Ishikawa (cell line): ENCODE data around the gene ZNF22.

Experiments
- CEBPB ChIP-seq: IDR thresholded peaks from 2 replicates; pipeline ENCODE4 v1.6.1; 2012
- CREB1 ChIP-seq: IDR thresholded peaks from 2 replicates; pipeline ENCODE4 v1.6.1; 2012; ENCODE audit warnings: low read depth
- EGR1 ChIP-seq: IDR thresholded peaks from 2 replicates; pipeline ENCODE4 v1.6.1; 2012
- FOXM1 ChIP-seq: IDR thresholded peaks from 2 replicates; pipeline ENCODE4 v1.6.1; 2012; ENCODE audit warnings: low read depth, borderline replicate concordance
- NFIC ChIP-seq: IDR thresholded peaks from 2 replicates; pipeline ENCODE4 v1.6.1; 2012
- RAD21 ChIP-seq: IDR thresholded peaks from 2 replicates; pipeline ENCODE4 v1.6.1; 2012; ENCODE audit warnings: low read depth
- TAF1 ChIP-seq: IDR thresholded peaks from 2 replicates; pipeline ENCODE4 v1.6.1; 2012; ENCODE audit warnings: low read depth, mild to moderate bottlenecking
- TCF12 ChIP-seq: IDR thresholded peaks from 2 replicates; pipeline ENCODE4 v1.6.1; 2012; ENCODE audit warnings: low read depth
- TEAD4 ChIP-seq: IDR thresholded peaks from 2 replicates; pipeline ENCODE4 v1.6.1; 2012
- YY1 ChIP-seq: IDR thresholded peaks from 2 replicates; pipeline ENCODE4 v1.6.1; 2012; ENCODE audit warnings: low read depth
- ZBTB7A ChIP-seq: IDR thresholded peaks from 2 replicates; pipeline ENCODE4 v1.6.1; 2012; ENCODE audit warnings: low read depth
- TF ChIP-seq, protein P1 (sequence below): IDR thresholded peaks from 2 replicates; pipeline ENCODE4 v1.6.1; 2012
- TF ChIP-seq, protein P2 (sequence below): IDR thresholded peaks from 2 replicates; pipeline ENCODE4 v1.6.1; 2012; ENCODE audit warnings: low read depth, mild to moderate bottlenecking
- TF ChIP-seq, protein P3 (sequence below): IDR thresholded peaks from 2 replicates; pipeline ENCODE4 v1.6.1; 2012

The ZNF22 gene

DNA sequence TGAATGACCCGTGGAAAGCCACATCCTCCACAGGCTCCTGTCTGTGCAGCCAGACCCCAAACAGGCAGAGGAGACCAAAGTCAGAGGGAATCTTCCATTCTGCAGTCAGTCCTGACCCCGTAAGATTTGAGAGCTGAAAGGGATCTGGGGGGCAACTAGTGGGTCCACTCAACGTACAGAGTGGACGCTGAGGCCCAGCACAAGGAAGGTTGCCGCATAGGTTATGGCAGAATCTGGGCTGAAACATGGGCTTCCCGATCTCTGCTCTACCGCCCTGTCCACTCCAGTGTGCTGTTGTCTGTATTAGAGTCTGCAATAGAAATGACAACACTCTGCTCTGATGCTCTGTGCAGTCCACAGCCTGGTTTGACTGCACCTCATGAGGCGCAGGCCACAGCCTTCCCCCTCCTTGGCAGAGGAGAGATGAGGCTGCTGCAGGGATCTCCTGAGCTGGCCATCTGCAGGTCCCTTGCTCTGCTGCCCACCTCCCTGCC is 7.9 kb upstream of the ZNF22 start:
- TF ChIP-seq NFIC (no peak), ZBTB7A (no peak), TEAD4 (no peak)

DNA sequence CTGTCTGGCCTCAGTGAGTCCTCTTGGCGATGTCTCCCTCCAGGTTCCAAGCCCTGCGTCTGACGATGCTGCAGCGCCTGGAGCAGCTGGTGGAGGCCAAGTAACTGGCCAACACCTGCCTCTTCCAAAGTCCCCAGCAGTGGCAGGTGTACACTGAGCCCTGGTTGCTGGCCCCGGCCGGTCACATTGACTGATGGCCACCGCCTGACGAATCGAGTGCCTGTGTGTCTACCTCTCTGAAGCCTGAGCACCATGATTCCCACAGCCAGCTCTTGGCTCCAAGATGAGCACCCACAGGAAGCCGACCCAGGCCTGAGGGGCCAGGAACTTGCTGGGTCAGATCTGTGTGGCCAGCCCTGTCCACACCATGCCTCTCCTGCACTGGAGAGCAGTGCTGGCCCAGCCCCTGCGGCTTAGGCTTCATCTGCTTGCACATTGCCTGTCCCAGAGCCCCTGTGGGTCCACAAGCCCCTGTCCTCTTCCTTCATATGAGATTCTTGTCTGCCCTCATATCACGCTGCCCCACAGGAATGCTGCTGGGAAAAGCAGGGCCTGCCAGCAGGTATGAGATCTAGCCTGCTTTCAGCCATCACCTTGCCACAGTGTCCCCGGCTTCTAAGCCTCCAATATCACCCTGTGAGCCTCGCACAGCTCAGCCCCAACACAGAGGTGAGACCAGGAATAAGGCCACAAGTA is 7.3 kb upstream of the ZNF22 start:
- TF ChIP-seq RAD21 (no peak), TEAD4 (no peak), NFIC (no peak), YY1 (no peak), CEBPB (no peak), TAF1 (no peak), CREB1 (no peak), TCF12 (no peak)
- TF ChIP-seq, protein P1, sequence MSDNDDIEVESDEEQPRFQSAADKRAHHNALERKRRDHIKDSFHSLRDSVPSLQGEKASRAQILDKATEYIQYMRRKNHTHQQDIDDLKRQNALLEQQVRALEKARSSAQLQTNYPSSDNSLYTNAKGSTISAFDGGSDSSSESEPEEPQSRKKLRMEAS, result no peak
- TF ChIP-seq, protein P2, sequence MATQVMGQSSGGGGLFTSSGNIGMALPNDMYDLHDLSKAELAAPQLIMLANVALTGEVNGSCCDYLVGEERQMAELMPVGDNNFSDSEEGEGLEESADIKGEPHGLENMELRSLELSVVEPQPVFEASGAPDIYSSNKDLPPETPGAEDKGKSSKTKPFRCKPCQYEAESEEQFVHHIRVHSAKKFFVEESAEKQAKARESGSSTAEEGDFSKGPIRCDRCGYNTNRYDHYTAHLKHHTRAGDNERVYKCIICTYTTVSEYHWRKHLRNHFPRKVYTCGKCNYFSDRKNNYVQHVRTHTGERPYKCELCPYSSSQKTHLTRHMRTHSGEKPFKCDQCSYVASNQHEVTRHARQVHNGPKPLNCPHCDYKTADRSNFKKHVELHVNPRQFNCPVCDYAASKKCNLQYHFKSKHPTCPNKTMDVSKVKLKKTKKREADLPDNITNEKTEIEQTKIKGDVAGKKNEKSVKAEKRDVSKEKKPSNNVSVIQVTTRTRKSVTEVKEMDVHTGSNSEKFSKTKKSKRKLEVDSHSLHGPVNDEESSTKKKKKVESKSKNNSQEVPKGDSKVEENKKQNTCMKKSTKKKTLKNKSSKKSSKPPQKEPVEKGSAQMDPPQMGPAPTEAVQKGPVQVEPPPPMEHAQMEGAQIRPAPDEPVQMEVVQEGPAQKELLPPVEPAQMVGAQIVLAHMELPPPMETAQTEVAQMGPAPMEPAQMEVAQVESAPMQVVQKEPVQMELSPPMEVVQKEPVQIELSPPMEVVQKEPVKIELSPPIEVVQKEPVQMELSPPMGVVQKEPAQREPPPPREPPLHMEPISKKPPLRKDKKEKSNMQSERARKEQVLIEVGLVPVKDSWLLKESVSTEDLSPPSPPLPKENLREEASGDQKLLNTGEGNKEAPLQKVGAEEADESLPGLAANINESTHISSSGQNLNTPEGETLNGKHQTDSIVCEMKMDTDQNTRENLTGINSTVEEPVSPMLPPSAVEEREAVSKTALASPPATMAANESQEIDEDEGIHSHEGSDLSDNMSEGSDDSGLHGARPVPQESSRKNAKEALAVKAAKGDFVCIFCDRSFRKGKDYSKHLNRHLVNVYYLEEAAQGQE, result no peak

DNA sequence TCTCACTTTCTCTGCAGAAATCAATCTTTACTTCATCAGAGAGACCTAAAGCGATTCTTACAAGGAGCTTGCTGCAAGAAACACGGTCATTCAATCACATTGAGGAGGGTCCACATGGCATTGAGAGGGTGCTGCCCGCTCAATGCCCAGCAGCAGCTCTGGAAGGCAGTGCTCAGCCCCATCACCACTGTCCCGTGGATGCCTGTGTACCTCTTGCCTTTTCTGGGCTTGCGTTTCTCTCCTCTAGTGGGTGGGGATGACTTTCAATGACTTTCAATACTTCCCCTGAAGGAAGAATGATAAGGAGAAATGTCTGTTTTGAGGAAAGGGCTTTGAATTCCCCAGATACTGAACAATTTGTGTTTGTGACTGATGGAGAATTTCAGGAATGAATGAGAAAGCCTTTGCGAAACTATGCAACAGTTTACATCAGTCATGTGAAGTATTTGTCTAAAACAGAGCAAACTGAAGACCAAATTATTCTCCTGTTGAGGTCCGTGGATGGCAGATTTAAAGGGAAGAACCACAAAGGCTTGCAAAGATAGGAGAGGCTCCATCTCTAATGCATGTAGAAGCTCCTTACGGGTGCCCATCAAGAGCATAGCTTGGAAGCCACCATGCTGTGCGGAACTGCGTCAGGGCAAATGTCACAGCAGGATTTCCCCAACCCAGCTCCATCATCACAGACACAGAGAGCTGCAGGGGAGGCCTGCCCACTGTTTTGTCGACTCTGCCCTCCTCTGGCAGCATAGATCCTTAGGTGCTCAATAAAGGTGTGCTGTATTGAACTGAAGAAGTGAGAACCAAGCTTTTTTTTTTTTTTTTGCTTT is 6.6 kb upstream of the ZNF22 start:
- TF ChIP-seq, protein P1, result no peak
- 0 out of 2 replicates have a peak, but pooled peaks have one; percentile 1 for TF ChIP-seq RAD21

DNA sequence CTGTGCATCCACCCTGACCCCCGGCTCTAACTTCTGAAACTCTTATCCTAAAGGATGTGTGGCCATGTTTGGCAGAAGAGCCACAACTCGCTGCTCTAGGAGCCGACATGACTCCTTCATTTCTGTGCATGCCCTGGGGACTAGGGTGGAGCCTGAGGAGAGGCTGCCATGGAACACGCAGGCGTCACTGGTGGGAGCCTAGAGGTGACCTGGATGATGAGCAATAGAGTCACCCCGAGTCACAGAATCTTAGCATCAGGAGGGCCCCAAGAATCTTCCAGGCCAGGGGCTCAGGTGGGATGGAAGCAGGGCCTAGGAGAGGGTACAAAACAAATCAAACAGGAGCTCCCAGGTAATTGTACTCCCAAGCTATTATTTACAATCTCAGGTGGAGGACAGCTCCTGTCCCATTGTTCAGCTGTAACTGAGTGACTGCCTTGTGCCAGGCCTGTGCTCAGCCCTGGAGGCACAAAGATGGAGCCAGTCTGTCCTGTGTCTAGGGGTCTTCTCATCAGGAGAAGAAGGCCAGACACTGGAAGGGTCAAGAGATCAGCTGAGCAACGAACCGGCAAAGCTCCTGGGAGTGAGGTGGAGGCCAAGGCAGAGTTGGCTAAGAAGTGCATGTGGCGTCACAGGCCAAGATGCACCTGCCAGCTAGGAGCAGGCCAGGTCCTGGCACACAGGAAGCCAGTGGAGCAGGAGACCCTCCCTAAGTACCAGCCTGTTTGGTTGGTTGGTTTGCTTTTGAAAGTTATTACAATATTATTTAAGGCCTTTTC is 5.8 kb upstream of the ZNF22 start:
- TF ChIP-seq NFIC (no peak), CEBPB (no peak)

DNA sequence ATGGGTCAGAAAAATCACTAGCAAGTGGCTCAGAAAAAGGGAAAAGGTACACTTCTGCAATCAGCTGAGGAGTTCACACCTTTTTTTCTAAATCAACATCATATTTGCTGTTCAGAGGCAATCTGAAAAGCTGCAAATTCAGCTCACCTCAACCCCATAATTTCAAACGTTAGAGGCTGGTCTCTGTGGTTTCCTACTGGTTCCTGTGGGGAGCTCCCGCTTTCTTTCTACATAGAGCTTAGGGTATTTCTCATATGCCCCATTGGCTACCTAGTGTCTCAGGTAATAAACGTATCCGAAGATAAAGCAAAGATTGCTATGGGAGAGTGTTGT is 5.2 kb upstream of the ZNF22 start:
- TF ChIP-seq EGR1 (no peak), TAF1 (no peak), FOXM1 (no peak)

DNA sequence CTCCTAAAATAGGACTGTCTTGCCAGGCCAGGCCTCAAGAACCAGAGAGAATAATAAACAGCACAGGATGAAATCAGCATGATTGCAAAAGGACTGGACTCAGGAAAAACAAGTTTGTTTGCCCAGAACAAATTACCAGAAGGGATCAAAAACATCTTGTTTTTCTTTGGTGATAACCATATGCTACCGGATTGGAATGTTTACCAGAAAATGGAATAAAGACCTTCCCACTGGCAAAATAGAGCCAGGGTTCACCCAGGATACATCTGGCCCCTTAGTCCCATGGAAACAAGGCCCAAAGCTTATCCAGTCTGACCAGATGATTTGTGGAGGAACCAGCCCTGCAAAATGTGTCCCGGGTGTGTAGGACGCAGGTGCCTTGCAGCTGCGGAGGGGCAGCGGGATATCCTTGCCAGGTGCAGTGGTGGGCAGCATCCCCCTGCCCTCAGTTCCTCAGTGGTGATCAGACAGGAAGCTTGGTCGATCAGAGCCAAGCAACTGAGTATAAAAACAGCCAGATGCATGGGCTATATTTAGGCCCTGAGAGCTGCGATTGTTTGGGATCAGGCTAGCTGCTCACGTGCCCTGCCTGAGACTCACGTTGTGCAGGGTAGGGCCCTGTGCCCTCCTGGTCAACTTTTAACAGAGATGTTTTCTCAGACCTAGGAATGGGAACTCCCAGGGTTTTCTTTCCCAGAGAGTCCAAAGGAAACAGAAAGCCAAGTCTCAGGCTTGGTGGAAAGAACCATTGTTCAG is 4.6 kb upstream of the ZNF22 start:
- TF ChIP-seq TCF12 (no peak), ZBTB7A (no peak), RAD21 (no peak), CREB1 (no peak), CEBPB (no peak), YY1 (no peak), TEAD4 (no peak)
- TF ChIP-seq, protein P2, result no peak
- TF ChIP-seq, protein P3, sequence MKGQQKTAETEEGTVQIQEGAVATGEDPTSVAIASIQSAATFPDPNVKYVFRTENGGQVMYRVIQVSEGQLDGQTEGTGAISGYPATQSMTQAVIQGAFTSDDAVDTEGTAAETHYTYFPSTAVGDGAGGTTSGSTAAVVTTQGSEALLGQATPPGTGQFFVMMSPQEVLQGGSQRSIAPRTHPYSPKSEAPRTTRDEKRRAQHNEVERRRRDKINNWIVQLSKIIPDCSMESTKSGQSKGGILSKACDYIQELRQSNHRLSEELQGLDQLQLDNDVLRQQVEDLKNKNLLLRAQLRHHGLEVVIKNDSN, result no peak
